Muscle of leg (tissue), 11 donors: ENCODE measurements around the gene LPP. TPM values are rescaled to one million over a fixed set of nuclear protein-coding genes. Genes with fewer than 3 reads are reported as not detected.

Experiments
- DNase-seq: peaks from one replicate; pipeline ENCODE4 v3.0.0; 2013
- H3K27ac ChIP-seq: one replicate; pipeline ENCODE4 v1.5.1; 2013; ENCODE audit warnings: mild to moderate bottlenecking, low read length, control low read depth
- H3K27me3 ChIP-seq: one replicate; pipeline ENCODE4 v1.6.1; 2013; ENCODE audit warnings: low read length; ENCODE audit not compliant: control insufficient read depth, insufficient read depth
- H3K36me3 ChIP-seq: one replicate; pipeline ENCODE4 v1.6.1; 2013; ENCODE audit warnings: low read length; ENCODE audit not compliant: control insufficient read depth, insufficient read depth
- H3K4me1 ChIP-seq: one replicate; pipeline ENCODE4 v1.6.1; 2013; ENCODE audit warnings: low read length; ENCODE audit not compliant: control insufficient read depth, insufficient read depth
- H3K4me3 ChIP-seq: one replicate; pipeline ENCODE4 v1.5.1; 2013; ENCODE audit warnings: low read length, control low read depth
- H3K9me3 ChIP-seq: replicated peaks from 2 replicates; pipeline ENCODE4 v1.6.1; 2013; ENCODE audit warnings: low read depth, low read length; ENCODE audit not compliant: control insufficient read depth
- WGBS: methylation state at CpG from one replicate; pipeline ENCODE4 v1.1.5; 2013; ENCODE audit warnings: missing lambda C conversion rate; ENCODE audit not compliant: insufficient coverage; 5-methylcytosine and 5-hydroxymethylcytosine counted together
- polyA plus RNA-seq, 8 donors: library from polyadenylated mRNA; unstranded; fragments of 120-200 nt; gene quantifications; one replicate each; pipeline versions ENCODE4 v1.2.1 to v1.2.3, GENCODE V29; 2013; ENCODE audit warnings: inconsistent platforms in 1 of 8, low replicate concordance in 1 of 8; ENCODE audit not compliant: insufficient read length in 8 of 8, insufficient read depth in 1 of 8
- total RNA-seq: library from RNA; stranded (reverse); fragments of 120-200 nt; gene quantifications from one replicate; pipeline ENCODE4 v1.2.4, GENCODE V29; 2013

The LPP gene
- total and polyA plus RNA-seq, 9 donors, result 8.9 to 24.3 (median 13.5) TPM

DNA sequence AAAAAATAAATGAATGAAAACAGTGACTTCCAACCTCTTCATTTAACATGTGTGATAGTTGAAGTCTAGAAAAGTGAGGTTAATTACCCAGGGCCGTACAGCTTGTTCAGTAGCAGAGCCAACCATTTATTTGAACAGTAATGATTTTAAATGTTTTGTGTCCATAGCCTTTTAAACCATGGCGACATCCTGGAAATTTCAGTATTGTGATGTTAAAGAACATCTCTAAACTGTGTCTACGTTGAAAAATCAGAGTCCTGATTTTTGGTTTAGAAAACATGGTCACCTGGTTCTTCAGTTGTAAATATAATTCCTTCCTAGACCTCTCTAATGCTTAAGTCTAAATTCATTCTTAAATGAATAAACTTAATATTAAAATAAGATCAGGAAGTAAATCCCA is 14.2 kb downstream of the LPP start:
- Histone ChIP-seq H3K36me3 (no peaks in the 10 kb centered on the region), H3K4me3 (no peak overlapping the region), H3K27me3 (no peaks in the 10 kb centered on the region), H3K4me1 (no peaks in the 10 kb centered on the region), H3K27ac (no peak overlapping the region), H3K9me3 (no peaks in the 10 kb centered on the region)
- DNase-seq, result no peak
- WGBS, result 75% methylated on average over 2 of the region's 3 CpGs

DNA sequence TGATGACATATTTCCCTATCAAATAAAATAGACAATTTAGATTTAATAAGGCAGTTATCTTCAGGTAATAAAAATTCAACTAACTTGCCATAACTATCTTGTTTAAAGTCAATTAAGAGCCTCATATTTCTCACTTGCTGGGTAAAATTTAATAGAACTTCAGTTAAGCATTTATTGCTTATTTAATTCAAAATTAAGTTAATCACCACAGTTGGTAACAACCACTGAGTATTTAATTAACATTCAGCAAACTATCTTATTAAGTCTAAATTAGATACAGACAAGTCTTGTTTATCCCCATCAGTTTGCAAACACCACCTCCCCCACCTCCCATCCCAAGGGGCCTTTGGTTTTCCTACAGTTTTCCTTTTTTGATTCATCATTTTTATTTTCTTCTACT is 14.7 kb downstream of the LPP start:
- no peak for DNase-seq
- Histone ChIP-seq H3K27me3 (no peaks in the 10 kb centered on the region), H3K9me3 (no peaks in the 10 kb centered on the region), H3K36me3 (no peaks in the 10 kb centered on the region), H3K4me1 (no peaks in the 10 kb centered on the region), H3K27ac (no peak overlapping the region), H3K4me3 (no peak overlapping the region)

DNA sequence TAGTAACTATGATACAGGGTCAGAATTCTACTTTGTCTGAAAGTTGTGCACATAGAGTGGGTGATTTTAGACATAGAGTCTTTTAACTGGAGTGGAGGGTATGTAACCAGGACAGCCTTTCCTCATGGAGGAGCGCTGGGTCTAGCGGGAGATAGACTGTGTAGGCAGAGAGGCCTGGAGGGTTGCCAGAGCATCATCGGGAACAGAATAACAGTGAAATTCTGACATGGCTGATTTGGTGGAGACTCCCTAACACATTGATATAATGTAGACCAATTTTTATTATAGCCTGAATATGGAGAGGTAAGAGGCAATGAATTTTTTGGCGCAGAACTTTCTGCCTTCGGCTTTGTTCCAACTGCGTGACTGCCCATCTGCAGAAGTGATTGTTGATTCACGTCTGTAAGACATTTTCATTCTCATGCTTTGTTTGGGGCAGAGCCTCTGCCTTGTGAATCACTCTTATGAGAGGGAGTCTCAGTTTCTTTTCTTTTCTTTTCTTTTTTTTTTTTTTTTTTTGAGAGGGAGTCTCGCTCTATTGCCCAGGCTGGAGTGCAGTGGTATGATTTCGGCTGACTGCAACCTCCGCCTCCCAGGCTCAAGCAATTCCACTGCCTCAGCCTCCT is 16.0 kb downstream of the LPP start:
- H3K4me3 ChIP-seq, result no peak overlapping the region
- no peak overlapping the region for H3K27ac ChIP-seq
- no peaks in the 10 kb centered on the region for H3K4me1 ChIP-seq
- peak; percentile 61 for DNase-seq
- WGBS, result 87% methylated on average over 7 of the region's 10 CpGs
- peaks cover 5% of the 10 kb centered on the region for H3K36me3 ChIP-seq
- no peaks in the 10 kb centered on the region for H3K27me3 ChIP-seq
- H3K9me3 ChIP-seq, result no peaks in the 10 kb centered on the region

DNA sequence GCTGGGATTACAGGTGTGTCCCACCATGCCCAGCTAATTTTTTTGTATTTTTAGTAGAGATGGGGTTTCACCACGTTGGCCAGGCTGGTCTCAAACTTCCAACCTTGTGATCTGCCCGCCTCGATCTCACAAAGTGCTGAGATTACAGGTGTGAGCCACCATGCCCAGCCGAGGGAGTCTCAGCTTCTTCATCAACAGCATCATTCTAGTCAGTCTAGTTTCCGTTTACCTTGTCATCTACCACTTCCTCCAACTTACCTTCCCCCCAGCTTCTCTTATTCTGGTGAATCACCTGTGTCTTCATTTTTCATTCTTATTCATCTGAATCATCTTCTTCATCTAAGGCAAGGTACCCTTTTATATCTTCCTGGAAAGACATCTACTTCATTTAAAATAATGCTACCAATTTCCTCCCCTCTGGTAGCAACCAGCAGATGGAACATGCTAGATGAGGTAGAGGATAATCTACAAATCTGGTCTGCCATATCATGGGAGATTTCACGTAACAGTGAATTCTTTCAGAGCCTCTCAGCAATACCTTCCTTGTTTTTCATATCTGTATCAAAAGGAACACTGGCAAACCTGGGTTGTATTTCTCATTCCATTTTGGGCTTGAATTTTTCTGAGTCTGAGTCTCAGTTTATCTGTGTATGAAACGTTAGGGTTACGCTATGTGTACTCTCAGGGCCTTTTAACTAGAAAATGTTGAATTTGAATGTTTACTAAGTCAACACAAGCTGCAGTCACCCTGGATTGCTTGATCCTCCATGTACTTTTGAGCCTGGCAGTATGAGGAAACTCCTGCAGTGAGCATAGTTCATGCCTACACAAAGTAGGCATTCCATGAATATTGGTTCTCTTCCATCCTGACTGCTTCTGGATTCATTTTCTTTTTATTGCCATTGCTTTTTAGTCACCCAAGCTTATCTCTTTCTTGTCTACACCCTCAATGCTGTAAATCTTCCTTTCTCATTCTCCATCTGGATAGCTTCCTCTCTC is 16.8 kb downstream of the LPP start:
- Histone ChIP-seq H3K36me3 (peaks cover 6% of the 10 kb centered on the region), H3K4me1 (no peaks in the 10 kb centered on the region), H3K27me3 (no peaks in the 10 kb centered on the region), H3K9me3 (no peaks in the 10 kb centered on the region), H3K4me3 (no peak overlapping the region), H3K27ac (no peak overlapping the region)
- DNase-seq, result no peak
- whole genome bisulfite sequencing, result 93% methylated on average over 6 of the region's 8 CpGs

DNA sequence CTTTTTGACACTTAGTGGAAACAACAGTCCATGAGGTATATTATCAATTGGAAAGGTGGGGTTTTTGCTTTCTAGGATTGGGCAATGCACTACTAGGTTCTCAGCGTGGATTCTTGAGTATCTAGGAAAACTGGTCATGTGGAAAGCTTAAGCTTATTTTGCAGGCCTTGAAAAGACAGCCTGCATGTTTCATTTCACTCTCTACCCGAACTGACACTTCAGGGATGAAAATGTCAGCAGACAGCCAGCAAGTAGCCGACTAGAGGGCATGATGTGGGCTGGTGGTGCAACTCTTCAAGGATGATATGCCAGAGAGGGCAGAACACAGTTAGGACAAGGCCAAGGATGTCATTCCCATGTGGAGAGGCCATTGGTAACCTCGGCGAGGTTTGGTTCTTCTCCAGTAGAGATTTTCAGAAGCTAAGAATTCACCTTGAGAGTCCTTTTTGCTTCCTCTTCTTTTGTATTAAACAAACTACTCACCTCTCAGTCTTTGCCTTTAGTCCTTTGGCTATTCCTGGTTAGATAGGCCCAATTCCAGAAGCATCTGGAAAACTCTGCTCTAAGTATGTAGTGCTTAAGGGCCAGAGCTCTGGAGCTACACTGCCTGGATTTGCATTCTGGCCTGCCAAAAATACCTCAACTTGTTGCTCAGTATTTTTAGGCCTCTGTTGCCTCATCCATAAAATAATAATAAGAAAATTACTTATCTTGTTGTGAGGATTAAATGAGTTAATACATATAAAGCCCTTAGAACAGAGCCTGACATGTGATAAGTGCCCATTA is 17.9 kb downstream of the LPP start:
- no peak overlapping the region for H3K4me3 ChIP-seq
- no peaks in the 10 kb centered on the region for H3K4me1 ChIP-seq
- DNase-seq, result no peak
- H3K27ac ChIP-seq, result no peak overlapping the region
- no peaks in the 10 kb centered on the region for H3K9me3 ChIP-seq
- WGBS, result 92% methylated on average over 4 of the region's 5 CpGs
- no peaks in the 10 kb centered on the region for H3K27me3 ChIP-seq
- H3K36me3 ChIP-seq, result peaks cover 6% of the 10 kb centered on the region

DNA sequence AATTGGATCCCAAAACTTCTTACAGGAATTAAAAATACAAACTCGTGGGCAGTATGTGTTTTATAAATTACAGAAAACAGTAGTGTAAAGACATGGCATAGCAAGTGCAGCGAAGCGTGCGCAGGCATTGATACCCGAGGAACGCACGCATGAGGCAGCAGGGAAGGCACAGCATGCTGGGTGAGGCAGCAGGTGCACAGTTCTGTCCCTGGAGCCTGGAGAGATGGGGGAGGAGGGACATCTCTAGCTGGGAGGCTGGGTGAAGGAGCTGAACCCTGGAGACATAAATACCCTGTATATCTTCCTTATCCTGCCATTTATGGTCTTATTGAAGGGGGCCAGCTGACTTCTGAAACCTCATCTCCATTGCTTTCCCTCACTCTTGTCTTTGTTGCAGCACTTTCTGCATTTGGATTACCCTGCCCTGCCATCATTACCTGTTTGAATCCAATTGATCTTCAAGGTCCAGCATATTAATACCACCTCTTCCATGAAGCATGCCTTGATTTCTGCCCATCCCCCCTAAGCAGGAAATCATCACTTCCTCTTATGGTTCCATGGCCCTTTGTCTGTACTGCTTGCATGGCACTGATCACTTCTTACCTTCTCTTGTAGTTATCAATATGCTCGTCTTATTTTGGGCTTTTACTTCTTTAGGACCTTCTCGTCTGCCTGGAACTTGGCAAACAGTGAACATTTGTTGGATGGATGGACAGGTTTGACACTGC is 20.5 kb downstream of the LPP start:
- no peak overlapping the region for H3K4me3 ChIP-seq
- H3K9me3 ChIP-seq, result no peaks in the 10 kb centered on the region
- no peak for DNase-seq
- H3K4me1 ChIP-seq, result peaks cover 16% of the 10 kb centered on the region
- H3K27ac ChIP-seq, result no peak overlapping the region
- WGBS, result 88% methylated on average over 6 of the region's 9 CpGs
- no peaks in the 10 kb centered on the region for H3K27me3 ChIP-seq
- H3K36me3 ChIP-seq, result peaks cover 6% of the 10 kb centered on the region

DNA sequence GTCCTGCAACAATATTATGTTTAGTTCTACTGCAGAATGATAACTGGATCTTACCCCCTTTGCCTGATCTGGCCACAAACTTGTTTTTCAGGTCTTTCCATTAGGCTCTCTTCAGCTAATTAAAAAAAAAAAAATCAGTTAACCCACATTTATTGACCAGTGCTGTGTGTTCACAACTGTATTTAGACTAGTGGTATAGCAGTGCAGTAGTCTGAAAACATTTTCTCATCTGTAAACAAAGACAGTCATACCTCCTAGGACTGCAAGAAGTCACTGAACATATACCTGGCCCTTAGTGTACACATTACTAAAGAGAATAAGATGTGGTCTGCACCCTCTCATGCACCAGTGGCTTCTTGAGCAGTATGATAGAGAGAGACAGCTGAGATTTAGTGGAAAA is 22.5 kb downstream of the LPP start:
- Histone ChIP-seq H3K4me1 (peaks cover 24% of the 10 kb centered on the region), H3K27me3 (no peaks in the 10 kb centered on the region), H3K27ac (no peak overlapping the region), H3K4me3 (no peak overlapping the region), H3K36me3 (peaks cover 9% of the 10 kb centered on the region), H3K9me3 (no peaks in the 10 kb centered on the region)
- DNase-seq, result no peak

DNA sequence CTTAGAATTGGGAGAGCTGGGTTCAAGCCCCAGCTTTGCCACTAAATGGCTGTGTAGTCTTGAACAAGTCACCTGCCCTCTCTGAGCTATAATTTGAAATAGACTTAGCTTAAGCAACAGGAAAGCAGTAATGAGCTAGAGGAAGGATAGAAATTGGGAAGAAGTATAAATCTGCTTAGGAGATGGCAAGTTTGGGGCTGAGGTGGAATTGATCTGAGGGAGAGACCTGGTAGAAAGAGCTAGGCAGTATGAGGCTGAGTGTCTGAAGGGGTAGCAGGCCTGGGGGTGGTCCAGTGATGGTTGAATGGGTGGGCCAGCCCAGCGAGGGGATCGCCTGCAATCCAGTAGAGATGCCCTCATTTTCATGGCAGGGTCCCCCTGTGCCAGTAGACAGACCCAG is 22.9 kb downstream of the LPP start:
- Histone ChIP-seq H3K27me3 (no peaks in the 10 kb centered on the region), H3K36me3 (peaks cover 10% of the 10 kb centered on the region), H3K4me1 (peaks cover 24% of the 10 kb centered on the region), H3K4me3 (no peak overlapping the region), H3K9me3 (no peaks in the 10 kb centered on the region), H3K27ac (no peak overlapping the region)
- DNase-seq, result no peak
- WGBS, result 96% methylated on average over 2 of the region's 2 CpGs

DNA sequence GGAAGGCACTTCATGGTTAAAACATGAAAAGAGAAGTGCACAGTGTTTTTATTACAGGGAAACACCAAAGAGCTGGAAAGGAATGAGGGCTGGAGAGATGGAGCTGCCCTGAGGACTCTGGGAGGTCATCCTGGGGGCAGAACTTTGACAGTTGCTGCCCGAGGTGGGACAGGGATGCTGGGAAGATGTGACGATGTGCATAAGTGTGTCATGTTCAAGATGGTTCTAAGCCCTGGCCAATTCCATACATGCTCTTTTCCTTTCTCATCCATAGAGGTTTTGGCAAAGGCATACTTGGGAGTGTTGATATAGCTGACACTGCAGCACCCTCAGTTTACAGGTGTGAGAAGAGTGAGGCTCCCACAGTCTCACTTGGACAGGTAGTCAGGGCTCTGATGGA is 23.8 kb downstream of the LPP start:
- DNase-seq, result no peak
- peaks cover 24% of the 10 kb centered on the region for H3K4me1 ChIP-seq
- H3K27me3 ChIP-seq, result no peaks in the 10 kb centered on the region
- H3K36me3 ChIP-seq, result peaks cover 16% of the 10 kb centered on the region
- H3K27ac ChIP-seq, result no peak overlapping the region
- H3K4me3 ChIP-seq, result no peak overlapping the region
- no peaks in the 10 kb centered on the region for H3K9me3 ChIP-seq
- WGBS, result no CpG with 5 or more reads among the region's 2 CpGs
